ENCODE data around the gene ALPP. TPM values are rescaled to one million over a fixed set of nuclear protein-coding genes. Genes with fewer than 3 reads are reported as not detected.

ALPP gene
- not detected in 2 replicates for total RNA-seq

GRCh38 chr2:232378735-232379151 lies at the start of gene ALPP:
TSS of gene ALPP (plus strand) at chr2:232378751. CDS start at chr2:232378803, 52 bp downstream.

GRCh38 chr2:232406556-232407310 lies 28.2 kb downstream of the ALPP start, which contains the start of gene ALPG:
TSS of gene ALPG (plus strand) at chr2:232406844. CDS start at chr2:232406895, 51 bp downstream.

Other genes starting within 250 kb of the ALPP start
- gene ALPG, start 28.1 kb downstream of the ALPP start, total RNA-seq = not detected in 2 replicates
- not detected in 2 replicates for gene ALPI, start 77.4 kb downstream of the ALPP start, total RNA-seq
- not detected in 2 replicates for gene ECEL1, start 109.1 kb downstream of the ALPP start, total RNA-seq
- gene PRSS56, start 141.6 kb downstream of the ALPP start, total RNA-seq = not detected in 2 replicates
- gene CHRND, start 147.4 kb downstream of the ALPP start, total RNA-seq = not detected in 2 replicates
- gene CHRNG, start 160.9 kb downstream of the ALPP start, total RNA-seq = not detected in 2 replicates
- 2.4 and 3.3 TPM in 2 replicates for gene TIGD1, start 171.8 kb downstream of the ALPP start, total RNA-seq
- gene EIF4E2, start 171.9 kb downstream of the ALPP start, total RNA-seq = 78.7 and 84.8 TPM in 2 replicates

Measured in smooth muscle cell of the umbilical artery (primary cell).